ENCODE data around the gene SYP.

SYP gene

GRCh38 chrX:49247916-49248811 lies 48.2 kb upstream of the SYP start:
- Histone ChIP-seq H3K27ac (ENCODE audit: low read depth, low read length) (no peak overlapping the region), H3K4me2 (ENCODE audit: low read depth, low read length, poor library complexity, severe bottlenecking) (no peak overlapping the region), H3F3A (ENCODE audit: insufficient read depth) (no peaks in the 10 kb centered on the region), H3K4me3 (ENCODE audit: insufficient read depth, low read length, poor library complexity, severe bottlenecking) (no peak overlapping the region), H3K9me3 (ENCODE audit: insufficient read depth, low read length) (no peaks in the 10 kb centered on the region), H3K27me3 (ENCODE audit: low read length) (no peaks in the 10 kb centered on the region), H3K9me2 (replicated peaks; ENCODE audit: insufficient read depth, low read length) (no peaks in the 10 kb centered on the region), H2AFZ (ENCODE audit: low read depth, low read length, severe bottlenecking) (no peak overlapping the region), H3K79me2 (ENCODE audit: insufficient read depth, low read length) (no peaks in the 10 kb centered on the region), H3K9ac (ENCODE audit: low read length) (no peak overlapping the region), H3K36me3 (ENCODE audit: low read length) (no peaks in the 10 kb centered on the region), H4K20me1 (ENCODE audit: low read depth, low read length) (no peaks in the 10 kb centered on the region)
- no peak for TF ChIP-seq EZH2phosphoT487 (conservative IDR thresholded peaks at IDR 0.05; ENCODE audit: low read length)
- no peak for TF ChIP-seq CTCF (IDR thresholded peaks at IDR 0.05; ENCODE audit: insufficient read depth, low read length, poor library complexity, severe bottlenecking)

GRCh38 chrX:49247346-49247745 lies 47.4 kb upstream of the SYP start:
- Histone ChIP-seq H3K9me3 (ENCODE audit: insufficient read depth, low read length) (no peaks in the 10 kb centered on the region), H3K9ac (ENCODE audit: low read length) (no peak overlapping the region), H4K20me1 (ENCODE audit: low read depth, low read length) (no peaks in the 10 kb centered on the region), H2AFZ (ENCODE audit: low read depth, low read length, severe bottlenecking) (no peak overlapping the region), H3K4me2 (ENCODE audit: low read depth, low read length, poor library complexity, severe bottlenecking) (no peak overlapping the region), H3K9me2 (replicated peaks; ENCODE audit: insufficient read depth, low read length) (no peaks in the 10 kb centered on the region), H3K36me3 (ENCODE audit: low read length) (no peaks in the 10 kb centered on the region), H3K4me3 (ENCODE audit: insufficient read depth, low read length, poor library complexity, severe bottlenecking) (no peak overlapping the region), H3K27ac (ENCODE audit: low read depth, low read length) (no peak overlapping the region), H3K79me2 (ENCODE audit: insufficient read depth, low read length) (no peaks in the 10 kb centered on the region), H3F3A (ENCODE audit: insufficient read depth) (no peaks in the 10 kb centered on the region), H3K27me3 (ENCODE audit: low read length) (no peaks in the 10 kb centered on the region)
- TF ChIP-seq EZH2phosphoT487 (conservative IDR thresholded peaks at IDR 0.05; ENCODE audit: low read length) (no peak), CTCF (IDR thresholded peaks at IDR 0.05; ENCODE audit: insufficient read depth, low read length, poor library complexity, severe bottlenecking) (no peak)

- no peaks in the 10 kb centered on the region for H4K20me1 ChIP-seq (ENCODE audit: low read depth, low read length)
- no peaks in the 10 kb centered on the region for H3K36me3 ChIP-seq (ENCODE audit: low read length)
- no peaks in the 10 kb centered on the region for H3K27me3 ChIP-seq (ENCODE audit: low read length)
- H3F3A ChIP-seq (ENCODE audit: insufficient read depth), result no peaks in the 10 kb centered on the region
- TF ChIP-seq CTCF (IDR thresholded peaks at IDR 0.05; ENCODE audit: insufficient read depth, low read length, poor library complexity, severe bottlenecking), result no peak
- no peak for TF ChIP-seq EZH2phosphoT487 (conservative IDR thresholded peaks at IDR 0.05; ENCODE audit: low read length)
- H3K27ac ChIP-seq (ENCODE audit: low read depth, low read length), result no peak overlapping the region
- H2AFZ ChIP-seq (ENCODE audit: low read depth, low read length, severe bottlenecking), result no peak overlapping the region
- no peaks in the 10 kb centered on the region for H3K9me3 ChIP-seq (ENCODE audit: insufficient read depth, low read length)
- no peaks in the 10 kb centered on the region for H3K79me2 ChIP-seq (ENCODE audit: insufficient read depth, low read length)
- no peak overlapping the region for H3K4me3 ChIP-seq (ENCODE audit: insufficient read depth, low read length, poor library complexity, severe bottlenecking)
- H3K9ac ChIP-seq (ENCODE audit: low read length), result no peak overlapping the region
- no peak overlapping the region for H3K4me2 ChIP-seq (ENCODE audit: low read depth, low read length, poor library complexity, severe bottlenecking)
- no peaks in the 10 kb centered on the region for H3K9me2 ChIP-seq (replicated peaks; ENCODE audit: insufficient read depth, low read length)
These were observed 46.5 kb upstream of the SYP start for GRCh38 chrX:49246541-49246940.

Measured in SU-DHL-6 (cell line).